Esophagus squamous epithelium (tissue), 4 donors: ENCODE measurements around the gene KRT38.
"Not testable (repeated sequence)": the region's sequence is repeated elsewhere in the genome, so short reads cannot be mapped to it uniquely, and the experiment has no call there.

ENCODE experiments used
- POLR2A ChIP-seq, 4 donors: fragments of 450-650 bp; IDR thresholded peaks; one replicate each; pipeline ENCODE4 v1.6.1; 2017; ENCODE audit warnings: antibody characterized with exemption in 4 of 4, mild to moderate bottlenecking in 4 of 4, moderate library complexity in 3 of 4
- TF ChIP-seq, protein P1 (sequence below), 6 experiments: fragments of 450-650 bp in 4 of 6; fragments of 200-600 bp in 2 of 6; sonication (generic) in 2 of 6; IDR thresholded peaks; one replicate each; pipeline ENCODE4 v1.5.1; 2016 to 2019; ENCODE audit warnings: antibody characterized with exemption in 6 of 6, mild to moderate bottlenecking in 4 of 6, moderate library complexity in 4 of 6

- TF ChIP-seq, protein P1, sequence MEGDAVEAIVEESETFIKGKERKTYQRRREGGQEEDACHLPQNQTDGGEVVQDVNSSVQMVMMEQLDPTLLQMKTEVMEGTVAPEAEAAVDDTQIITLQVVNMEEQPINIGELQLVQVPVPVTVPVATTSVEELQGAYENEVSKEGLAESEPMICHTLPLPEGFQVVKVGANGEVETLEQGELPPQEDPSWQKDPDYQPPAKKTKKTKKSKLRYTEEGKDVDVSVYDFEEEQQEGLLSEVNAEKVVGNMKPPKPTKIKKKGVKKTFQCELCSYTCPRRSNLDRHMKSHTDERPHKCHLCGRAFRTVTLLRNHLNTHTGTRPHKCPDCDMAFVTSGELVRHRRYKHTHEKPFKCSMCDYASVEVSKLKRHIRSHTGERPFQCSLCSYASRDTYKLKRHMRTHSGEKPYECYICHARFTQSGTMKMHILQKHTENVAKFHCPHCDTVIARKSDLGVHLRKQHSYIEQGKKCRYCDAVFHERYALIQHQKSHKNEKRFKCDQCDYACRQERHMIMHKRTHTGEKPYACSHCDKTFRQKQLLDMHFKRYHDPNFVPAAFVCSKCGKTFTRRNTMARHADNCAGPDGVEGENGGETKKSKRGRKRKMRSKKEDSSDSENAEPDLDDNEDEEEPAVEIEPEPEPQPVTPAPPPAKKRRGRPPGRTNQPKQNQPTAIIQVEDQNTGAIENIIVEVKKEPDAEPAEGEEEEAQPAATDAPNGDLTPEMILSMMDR (IDR thresholded peaks at IDR 0.05) = not testable (repeated sequence)
- not testable (repeated sequence) for TF ChIP-seq POLR2A (IDR thresholded peaks at IDR 0.05)
Observed at GRCh38 chr17:41395044-41395443, 45.7 kb downstream of the KRT38 start.
